DMS79 treated with DMSO at 0.1 percent for 48 hours (cell line): ENCODE measurements around the gene GRID2.
"Not testable (repeated sequence)": the region's sequence is repeated elsewhere in the genome, so short reads cannot be mapped to it uniquely, and the experiment has no call there.

Source experiments
- DNase-seq: peaks from one replicate; lab custom pipeline; 2025; lab: John Stamatoyannopoulos, UW

Gene GRID2

GRCh38 chr4:93187892-93188291, 884.1 kb downstream of the GRID2 start:
- no peak for DNase-seq

- DNase-seq = no peak
These were observed 895.7 kb downstream of the GRID2 start for GRCh38 chr4:93199492-93199891.

- no peak for DNase-seq
These were observed 897.8 kb downstream of the GRID2 start for GRCh38 chr4:93201471-93202096.

GRCh38 chr4:93203708-93204107, 899.9 kb downstream of the GRID2 start:
- no peak for DNase-seq

- DNase-seq = no peak
These were observed 908.5 kb downstream of the GRID2 start for GRCh38 chr4:93212250-93212649.

GRCh38 chr4:93216646-93217045, 912.9 kb downstream of the GRID2 start:
- DNase-seq = no peak

- DNase-seq = no peak
These were observed 913.7 kb downstream of the GRID2 start for GRCh38 chr4:93217431-93217830.

GRCh38 chr4:93221771-93222170, 918.0 kb downstream of the GRID2 start:
- no peak for DNase-seq

GRCh38 chr4:93228021-93228420, 924.3 kb downstream of the GRID2 start:
- no peak for DNase-seq

GRCh38 chr4:93232883-93233282, 929.1 kb downstream of the GRID2 start:
- DNase-seq = peak; percentile 12

- no peak for DNase-seq
These were observed 933.8 kb downstream of the GRID2 start for GRCh38 chr4:93237521-93237920.

- no peak for DNase-seq
These were observed 939.5 kb downstream of the GRID2 start for GRCh38 chr4:93243262-93243661.

GRCh38 chr4:93261207-93261606, 957.4 kb downstream of the GRID2 start:
- no peak for DNase-seq

- no peak for DNase-seq
These were observed 959.4 kb downstream of the GRID2 start for GRCh38 chr4:93263166-93263565.

GRCh38 chr4:93267747-93268146, 964.0 kb downstream of the GRID2 start:
- DNase-seq = no peak

- no peak for DNase-seq
These were observed 981.6 kb downstream of the GRID2 start for GRCh38 chr4:93285346-93285745.

GRCh38 chr4:93289241-93289640, 985.5 kb downstream of the GRID2 start:
- no peak for DNase-seq

GRCh38 chr4:93289831-93290230, 986.1 kb downstream of the GRID2 start:
- DNase-seq = no peak

- no peak for DNase-seq
These were observed 995.4 kb downstream of the GRID2 start for GRCh38 chr4:93299118-93299517.

GRCh38 chr4:93300780-93301555, 997.2 kb downstream of the GRID2 start:
- not testable (repeated sequence) for DNase-seq

GRCh38 chr4:93302310-93302709, 998.5 kb downstream of the GRID2 start:
- DNase-seq = no peak

GRCh38 chr4:93303440-93303839, 999.7 kb downstream of the GRID2 start:
- DNase-seq = no peak

GRCh38 chr4:93312299-93312698, 1008.5 kb downstream of the GRID2 start:
- no peak for DNase-seq

- DNase-seq = peak; percentile 11
These were observed 1009.4 kb downstream of the GRID2 start for GRCh38 chr4:93313197-93313596.
